ENCODE results near the gene DYNC1LI1.

Gene DYNC1LI1

DNA sequence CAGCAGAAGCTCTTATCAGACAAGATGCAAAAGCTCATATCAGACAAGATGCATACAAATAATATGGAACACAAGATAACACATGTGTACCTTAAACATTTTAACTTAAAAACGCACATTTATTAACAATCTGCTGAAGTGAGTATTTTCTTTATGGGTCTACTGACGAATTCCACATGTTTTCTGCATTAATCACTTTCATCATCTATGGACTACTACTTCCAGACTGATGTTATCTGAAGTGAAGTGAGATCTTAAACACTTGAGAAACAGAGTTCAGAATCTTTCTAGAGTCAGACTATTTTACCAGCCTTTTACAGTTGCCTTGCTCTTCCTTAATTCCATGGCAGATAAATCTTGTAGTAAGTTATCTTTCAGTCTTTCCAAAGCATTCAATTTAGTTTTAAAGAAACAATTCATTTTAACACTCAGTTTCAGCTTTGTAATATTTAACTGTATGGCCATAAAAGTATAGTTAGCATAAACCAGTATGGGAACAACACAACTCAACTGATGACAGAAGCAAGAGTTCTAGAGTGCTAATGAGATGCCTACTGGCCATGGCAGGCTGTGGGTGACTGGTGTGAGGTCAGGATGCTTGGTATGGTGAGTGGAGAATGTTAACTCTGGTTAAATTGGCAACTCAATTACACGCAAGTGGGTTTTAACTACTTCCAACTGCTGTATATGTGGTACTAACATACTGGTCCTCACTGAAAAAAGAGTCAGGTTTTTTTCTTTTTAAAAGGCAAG, 77.8 kb downstream of the DYNC1LI1 start:
- DNase-seq (ENCODE audit: low spot score), result no peak

GRCh38 chr3:32488474-32489008, 82.1 kb downstream of the DYNC1LI1 start:
- DNase-seq (ENCODE audit: low spot score), result no peak

DNA sequence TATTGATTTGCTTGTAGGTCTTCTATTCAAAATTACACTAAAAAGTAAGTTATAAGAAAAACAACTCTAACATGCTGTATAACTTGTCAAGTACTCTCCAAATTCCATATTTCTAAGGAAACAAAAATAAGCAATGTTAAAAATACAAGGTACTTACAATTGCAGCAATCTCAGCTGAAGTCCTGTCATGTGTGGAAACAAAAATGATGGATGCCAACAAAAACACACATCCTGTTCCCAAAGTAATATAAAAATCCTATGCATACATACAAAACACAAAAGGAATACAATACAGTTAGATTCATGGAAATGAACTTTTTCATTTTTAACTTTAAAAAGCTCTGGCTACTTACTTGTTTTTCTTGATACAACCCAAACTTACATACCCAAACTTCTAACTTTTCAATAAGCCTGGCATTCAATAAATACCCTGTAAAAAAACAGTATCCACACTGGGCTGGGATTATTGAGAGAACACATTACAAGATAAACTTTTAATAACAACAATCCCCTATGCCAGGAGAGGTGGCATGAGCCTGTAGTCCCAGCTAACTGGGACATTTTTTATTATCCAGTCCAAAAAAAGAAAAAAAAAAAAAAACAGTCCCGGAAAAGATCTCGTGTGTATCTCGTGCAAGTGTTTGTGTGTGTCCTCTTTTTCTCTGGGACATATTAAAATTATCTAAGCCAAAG, 82.7 kb downstream of the DYNC1LI1 start:
- DNase-seq (ENCODE audit: low spot score), result no peak

DNA sequence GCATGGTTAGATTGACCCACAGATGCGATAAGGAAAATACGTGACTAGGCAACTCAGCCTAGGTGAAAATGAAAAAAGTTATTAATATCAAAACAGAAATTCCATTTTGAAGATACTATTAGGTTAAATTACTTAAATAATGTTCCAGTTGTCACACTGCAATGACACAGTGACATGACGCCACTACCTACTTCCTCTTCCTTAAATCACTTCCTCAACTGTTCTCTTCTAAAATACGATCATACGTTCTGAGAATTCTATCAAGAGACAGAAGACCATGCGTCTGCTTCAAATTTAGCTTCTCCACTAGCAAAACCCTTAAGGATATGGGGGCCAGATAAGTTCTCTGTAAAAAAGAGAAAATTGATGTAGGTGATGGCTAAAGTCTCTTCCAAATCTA, 86.2 kb downstream of the DYNC1LI1 start:
- no peak for DNase-seq (ENCODE audit: low spot score)

- no peak for DNase-seq (ENCODE audit: low spot score)
Measured at GRCh38 chr3:32483772-32484171, 86.9 kb downstream of the DYNC1LI1 start.

DNA sequence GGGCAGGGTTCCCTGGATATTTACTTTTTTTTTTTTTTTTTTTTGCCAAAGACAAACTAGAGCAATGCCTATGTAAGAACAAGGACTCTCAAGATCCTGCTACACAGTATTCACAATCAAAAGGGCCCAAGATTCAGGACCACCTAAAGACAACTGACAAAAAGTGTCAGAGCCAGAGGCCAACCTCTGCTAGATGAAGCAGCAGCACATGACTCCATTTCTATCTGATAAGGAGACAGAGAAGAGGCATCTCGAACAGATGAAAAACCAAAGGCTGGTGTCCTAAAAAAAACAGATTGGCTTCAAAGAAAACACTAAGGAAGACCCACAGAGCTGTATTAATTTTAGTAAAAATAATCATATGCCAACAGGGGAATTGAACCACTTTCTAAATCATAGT, 88.0 kb downstream of the DYNC1LI1 start:
- no peak for DNase-seq (ENCODE audit: low spot score)

GRCh38 chr3:32481791-32482631, 88.6 kb downstream of the DYNC1LI1 start:
- DNase-seq (ENCODE audit: low spot score), result no peak

DNA sequence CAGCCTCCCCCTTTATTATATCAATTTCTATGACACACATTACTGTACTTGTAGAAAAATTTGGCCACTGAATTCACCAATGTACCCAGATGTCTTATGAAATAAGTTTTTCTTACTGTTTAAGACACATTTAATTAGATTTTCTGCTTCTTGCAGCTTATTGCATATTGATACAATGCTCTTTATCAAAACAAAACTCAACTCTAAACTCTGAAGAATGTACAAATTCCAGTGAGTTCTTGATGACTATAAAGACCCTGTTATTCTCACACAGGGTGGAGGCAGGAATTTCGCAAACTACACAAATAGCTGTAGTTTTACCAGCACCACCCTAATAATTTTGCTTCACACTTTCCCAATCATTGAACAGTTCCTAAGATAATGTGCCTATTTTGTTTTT, 90.1 kb downstream of the DYNC1LI1 start:
- DNase-seq (ENCODE audit: low spot score), result no peak

Measured in GM03348 (cell line).